ENCODE results near the gene SPSB1. TPM values are rescaled to one million over a fixed set of nuclear protein-coding genes. Genes with fewer than 3 reads are reported as not detected.

SPSB1 gene
- total RNA-seq, 1 experiment from 2014 or later = 33.8 TPM

DNA sequence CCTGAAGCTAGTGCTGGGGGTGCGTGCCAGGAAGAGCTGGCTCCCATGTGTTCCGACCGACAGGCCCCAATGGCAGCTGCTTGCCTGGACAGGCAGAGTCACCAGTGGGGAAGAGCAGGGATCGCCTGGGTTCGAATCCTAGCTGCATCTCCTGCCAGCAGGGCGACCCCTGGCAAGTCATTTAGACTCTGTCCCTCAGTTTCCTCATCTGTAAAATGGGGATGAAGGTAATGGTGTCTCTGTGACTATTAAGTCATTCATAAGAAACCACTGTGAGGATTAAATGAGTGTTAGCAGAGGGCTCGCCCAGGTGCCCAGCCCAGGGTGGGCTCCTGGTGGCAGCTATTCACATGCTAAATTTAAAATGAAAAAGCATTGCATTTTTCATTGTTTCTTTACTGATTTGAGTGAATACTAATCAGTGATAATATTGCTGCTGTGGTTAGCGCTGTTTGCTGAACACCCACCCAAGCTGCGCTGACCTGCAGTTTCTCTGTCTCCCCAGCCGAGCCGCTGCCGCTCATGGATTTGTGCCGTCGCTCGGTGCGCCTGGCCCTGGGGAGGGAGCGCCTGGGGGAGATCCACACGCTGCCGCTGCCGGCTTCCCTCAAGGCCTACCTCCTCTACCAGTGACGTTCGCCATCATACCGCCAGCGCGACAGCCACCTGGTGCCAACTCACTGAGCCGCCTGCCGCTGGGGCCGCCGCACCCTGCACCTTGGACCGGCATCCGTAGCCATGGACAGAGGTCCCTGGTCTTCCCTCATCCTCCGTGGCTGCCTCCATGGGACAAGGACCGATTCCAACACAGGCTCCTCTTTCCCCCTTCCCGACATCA lies 74.5 kb downstream of the SPSB1 start:
- DNase-seq = no peak
- CTCF ChIA-PET = no interaction called here
- Histone ChIP-seq H3K27me3 (ENCODE audit: insufficient read depth, low read depth) (no peaks in the 10 kb centered on the region), H2AFZ (no peak overlapping the region), H3K36me3 (ENCODE audit: low read depth) (no peaks in the 10 kb centered on the region), H3K4me2 (no peak overlapping the region), H3F3A (ENCODE audit: insufficient read depth, low read depth) (no peaks in the 10 kb centered on the region), H3K4me3 (no peak overlapping the region), H3K9me3 (ENCODE audit: insufficient read depth, low read depth) (no peaks in the 10 kb centered on the region), H3K4me1 (replicated peaks; ENCODE audit: insufficient read depth) (no peaks in the 10 kb centered on the region), H4K20me1 (ENCODE audit: insufficient read depth) (no peaks in the 10 kb centered on the region), H3K79me2 (ENCODE audit: low read depth) (no peaks in the 10 kb centered on the region), H3K9me2 (ENCODE audit: insufficient read depth) (no peaks in the 10 kb centered on the region), H3K27ac (no peak overlapping the region)
- POLR2A ChIA-PET (ENCODE audit: unreplicated experiment) = no interaction called here
- intact Hi-C loops (cut with micrococcal nuclease; ENCODE audit: unreplicated experiment) = no loop called here
- BruUV-seq (replicated peaks) = no TSS peak
- TF ChIP-seq EZH2 (IDR thresholded peaks at IDR 0.05; ENCODE audit: low read depth) = no peak
- TF ChIP-seq, protein P1, sequence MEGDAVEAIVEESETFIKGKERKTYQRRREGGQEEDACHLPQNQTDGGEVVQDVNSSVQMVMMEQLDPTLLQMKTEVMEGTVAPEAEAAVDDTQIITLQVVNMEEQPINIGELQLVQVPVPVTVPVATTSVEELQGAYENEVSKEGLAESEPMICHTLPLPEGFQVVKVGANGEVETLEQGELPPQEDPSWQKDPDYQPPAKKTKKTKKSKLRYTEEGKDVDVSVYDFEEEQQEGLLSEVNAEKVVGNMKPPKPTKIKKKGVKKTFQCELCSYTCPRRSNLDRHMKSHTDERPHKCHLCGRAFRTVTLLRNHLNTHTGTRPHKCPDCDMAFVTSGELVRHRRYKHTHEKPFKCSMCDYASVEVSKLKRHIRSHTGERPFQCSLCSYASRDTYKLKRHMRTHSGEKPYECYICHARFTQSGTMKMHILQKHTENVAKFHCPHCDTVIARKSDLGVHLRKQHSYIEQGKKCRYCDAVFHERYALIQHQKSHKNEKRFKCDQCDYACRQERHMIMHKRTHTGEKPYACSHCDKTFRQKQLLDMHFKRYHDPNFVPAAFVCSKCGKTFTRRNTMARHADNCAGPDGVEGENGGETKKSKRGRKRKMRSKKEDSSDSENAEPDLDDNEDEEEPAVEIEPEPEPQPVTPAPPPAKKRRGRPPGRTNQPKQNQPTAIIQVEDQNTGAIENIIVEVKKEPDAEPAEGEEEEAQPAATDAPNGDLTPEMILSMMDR (conservative IDR thresholded peaks at IDR 0.05) = no peak

DNA sequence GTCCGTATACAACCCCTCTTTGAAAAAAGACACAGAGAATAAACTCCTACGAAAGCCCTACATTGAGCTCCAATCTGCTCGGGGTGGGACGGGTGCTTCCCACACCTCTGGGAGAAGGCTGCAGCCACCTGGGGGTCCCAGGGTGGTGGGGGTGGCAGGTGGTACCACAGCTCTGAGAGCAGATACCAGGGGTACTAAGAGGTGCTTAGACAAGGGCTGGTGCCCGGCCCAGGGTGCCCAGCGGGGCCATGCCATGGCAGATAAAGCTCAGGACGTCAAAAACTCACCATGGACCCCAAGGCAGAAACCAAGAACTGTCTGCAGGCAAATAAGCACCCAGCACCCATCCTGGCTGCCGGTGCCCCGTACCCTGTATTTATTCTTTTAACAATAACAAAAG lies 75.1 kb downstream of the SPSB1 start:
- TF ChIP-seq EZH2 (IDR thresholded peaks at IDR 0.05; ENCODE audit: low read depth) = no peak
- TF ChIP-seq, protein P1 (conservative IDR thresholded peaks at IDR 0.05) = no peak
- Histone ChIP-seq H4K20me1 (ENCODE audit: insufficient read depth) (no peaks in the 10 kb centered on the region), H3F3A (ENCODE audit: insufficient read depth, low read depth) (no peaks in the 10 kb centered on the region), H3K9me2 (ENCODE audit: insufficient read depth) (no peaks in the 10 kb centered on the region), H3K27ac (no peak overlapping the region), H3K9me3 (ENCODE audit: insufficient read depth, low read depth) (no peaks in the 10 kb centered on the region), H3K79me2 (ENCODE audit: low read depth) (no peaks in the 10 kb centered on the region), H3K36me3 (ENCODE audit: low read depth) (no peaks in the 10 kb centered on the region), H3K4me3 (no peak overlapping the region), H3K4me2 (no peak overlapping the region), H2AFZ (no peak overlapping the region), H3K27me3 (ENCODE audit: insufficient read depth, low read depth) (no peaks in the 10 kb centered on the region), H3K4me1 (replicated peaks; ENCODE audit: insufficient read depth) (no peaks in the 10 kb centered on the region)
- ChIA-PET POLR2A (ENCODE audit: unreplicated experiment) (no interaction called here), CTCF (interaction anchor here (0.6 kb wide), 1 partner anchor 681 kb away, joined by 4 read pairs; no protein-coding TSS in a partner anchor)
- intact Hi-C loops (cut with micrococcal nuclease; ENCODE audit: unreplicated experiment) = no loop called here
- DNase-seq = no peak
- BruUV-seq (replicated peaks) = no TSS peak

DNA sequence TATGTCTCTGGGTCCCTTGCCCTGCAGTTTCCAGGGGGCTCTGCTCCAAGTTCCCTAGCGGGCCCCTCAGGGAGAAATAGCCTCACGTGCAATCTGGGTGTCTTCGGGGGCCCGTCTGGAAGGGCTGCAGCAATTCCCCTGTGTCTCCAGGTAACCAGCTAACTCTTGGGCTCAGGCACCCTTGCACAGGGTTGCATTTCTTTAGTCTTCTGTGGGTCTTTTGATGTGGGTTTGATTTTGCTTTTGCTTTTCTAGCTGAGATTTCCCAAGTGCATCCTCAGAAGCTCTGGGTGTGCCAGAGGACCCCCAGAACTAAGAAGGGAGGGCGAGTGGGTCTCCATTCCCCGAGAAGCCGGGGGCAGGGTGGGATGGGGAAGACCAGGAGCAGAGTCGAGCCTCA lies 75.7 kb downstream of the SPSB1 start:
- TF ChIP-seq, protein P1 (conservative IDR thresholded peaks at IDR 0.05) = no peak
- no peak for TF ChIP-seq EZH2 (IDR thresholded peaks at IDR 0.05; ENCODE audit: low read depth)
- Histone ChIP-seq H3K9me2 (ENCODE audit: insufficient read depth) (no peaks in the 10 kb centered on the region), H4K20me1 (ENCODE audit: insufficient read depth) (no peaks in the 10 kb centered on the region), H3K27ac (no peak overlapping the region), H3K9me3 (ENCODE audit: insufficient read depth, low read depth) (no peaks in the 10 kb centered on the region), H3K27me3 (ENCODE audit: insufficient read depth, low read depth) (no peaks in the 10 kb centered on the region), H3K4me1 (replicated peaks; ENCODE audit: insufficient read depth) (no peaks in the 10 kb centered on the region), H2AFZ (no peak overlapping the region), H3K79me2 (ENCODE audit: low read depth) (no peaks in the 10 kb centered on the region), H3K36me3 (ENCODE audit: low read depth) (no peaks in the 10 kb centered on the region), H3K4me2 (no peak overlapping the region), H3K4me3 (no peak overlapping the region), H3F3A (ENCODE audit: insufficient read depth, low read depth) (no peaks in the 10 kb centered on the region)
- no peak for DNase-seq
- BruUV-seq (replicated peaks) = no TSS peak
- intact Hi-C loops (cut with micrococcal nuclease; ENCODE audit: unreplicated experiment) = no loop called here
- POLR2A ChIA-PET (ENCODE audit: unreplicated experiment) = no interaction called here
- CTCF ChIA-PET = interaction anchor here (0.6 kb wide), 1 partner anchor 682 kb away, joined by 4 read pairs; no protein-coding TSS in a partner anchor
